Common myeloid progenitor, CD34-positive (primary cell): ENCODE results near the gene CAMK1D.
A peak's percentile ranks its signal among the peaks of the same experiment; 100 is the strongest.

Experiments
- CTCF ChIA-PET: fragments of 350-600 bp; sonication (Branson Sonifier 250); formaldehyde crosslinking; loops from one replicate; lab custom pipeline; 2021; ENCODE audit warnings: antibody characterized with exemption; lab: Charles Lee
- POLR2A ChIA-PET: fragments of 350-600 bp; sonication (Branson Sonifier 250); formaldehyde crosslinking; loops from one replicate; lab custom pipeline; 2021; ENCODE audit warnings: antibody characterized with exemption; lab: Charles Lee
- DNase-seq, 3 donors: peaks; one replicate each; pipeline versions ENCODE4 v3.0.0 to v3.0.0-alpha.2; 2013
- H3K27ac ChIP-seq, 2 experiments: 1 replicate in 1 of 2; 2 replicates in 1 of 2; pipeline ENCODE4 v1.7.0; 2013; ENCODE audit warnings: inconsistent platforms in 2 of 2, low read length in 2 of 2, mild to moderate bottlenecking in 2 of 2, low read depth in 1 of 2, moderate library complexity in 1 of 2; ENCODE audit not compliant: severe bottlenecking in 2 of 2, insufficient read depth in 1 of 2, poor library complexity in 1 of 2
- H3K27me3 ChIP-seq, 5 experiments: replicated peaks in 2 of 5; 1 replicate in 3 of 5; 2 replicates in 2 of 5; pipeline versions ENCODE4 v1.6.1 to v1.7.0; 2013; ENCODE audit warnings: low read length in 4 of 5, mild to moderate bottlenecking in 2 of 5, moderate library complexity in 2 of 5, inconsistent platforms in 1 of 5; ENCODE audit not compliant: insufficient read depth in 5 of 5, control insufficient read depth in 4 of 5
- H3K36me3 ChIP-seq, 4 experiments: 1 replicate in 2 of 4; 2 replicates in 2 of 4; pipeline versions ENCODE4 v1.6.1 to v1.7.0; 2013; ENCODE audit warnings: low read length in 3 of 4, control low read depth in 1 of 4, mild to moderate bottlenecking in 1 of 4; ENCODE audit not compliant: control insufficient read depth in 4 of 4, insufficient read depth in 4 of 4
- H3K4me1 ChIP-seq, 4 experiments: 1 replicate in 3 of 4; 2 replicates in 1 of 4; pipeline versions ENCODE4 v1.6.1 to v1.7.1; 2013; ENCODE audit warnings: low read length in 3 of 4, mild to moderate bottlenecking in 3 of 4, control low read depth in 1 of 4, inconsistent platforms in 1 of 4, moderate library complexity in 1 of 4; ENCODE audit not compliant: control insufficient read depth in 4 of 4, insufficient read depth in 4 of 4; ENCODE audit errors: control extremely low read depth in 1 of 4
- H3K4me3 ChIP-seq, 7 experiments: 1 replicate in 4 of 7; 2 replicates in 3 of 7; pipeline versions ENCODE4 v1.5.1 to v1.7.0; 2013; ENCODE audit warnings: mild to moderate bottlenecking in 7 of 7, low read length in 6 of 7, moderate library complexity in 6 of 7, inconsistent platforms in 2 of 7, low read depth in 2 of 7, control low read depth in 1 of 7; ENCODE audit not compliant: insufficient read depth in 4 of 7, control insufficient read depth in 1 of 7; ENCODE audit errors: extremely low read depth in 1 of 7
- H3K9me3 ChIP-seq, 5 experiments: 1 replicate in 4 of 5; 2 replicates in 1 of 5; pipeline versions ENCODE4 v1.6.1 to v1.7.1; 2013; ENCODE audit warnings: low read length in 4 of 5, mild to moderate bottlenecking in 2 of 5, inconsistent platforms in 1 of 5, low read depth in 1 of 5, moderate library complexity in 1 of 5; ENCODE audit not compliant: control insufficient read depth in 4 of 5, insufficient read depth in 2 of 5; ENCODE audit errors: control extremely low read depth in 1 of 5
- WGBS: methylation state at CpG from one replicate; pipeline ENCODE4 v1.1.5; 2013; ENCODE audit not compliant: insufficient coverage; 5-methylcytosine and 5-hydroxymethylcytosine counted together

CAMK1D gene

DNA sequence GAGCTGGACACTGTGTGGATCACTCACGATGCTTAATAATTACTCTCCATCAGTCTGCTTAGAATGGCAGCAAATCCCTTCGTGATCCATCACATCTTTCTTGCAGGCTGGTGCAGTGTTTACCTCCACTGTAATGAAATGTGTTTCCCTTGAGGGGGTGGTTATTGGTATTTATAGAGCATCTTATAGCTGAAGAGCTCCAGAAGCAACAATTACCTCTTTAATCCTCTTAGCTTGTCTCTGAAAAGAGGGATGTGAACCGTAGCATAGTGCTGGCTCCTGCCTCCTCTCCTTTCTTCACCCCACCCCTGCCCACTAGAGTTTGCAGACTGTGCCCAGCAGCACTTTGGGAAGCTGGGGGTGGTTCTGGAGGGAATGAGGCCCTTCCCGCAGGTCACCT, 132.6 kb downstream of the CAMK1D start:
- CTCF ChIA-PET, result interaction anchor here (1.1 kb wide), 1 partner anchor 226 kb away, joined by 3 read pairs; no protein-coding TSS in a partner anchor
- no peak overlapping the region for H3K27ac ChIP-seq
- peaks cover 0 to 26% (median 17%) of the 10 kb centered on the region in 4 experiments for H3K4me1 ChIP-seq
- H3K9me3 ChIP-seq, result peaks cover 0 to 1% (median 0%) of the 10 kb centered on the region in 5 experiments
- H3K27me3 ChIP-seq, result no peaks in the 10 kb centered on the region
- no peak for DNase-seq
- POLR2A ChIA-PET, result no interaction called here
- peaks cover 0 to 1% (median 0%) of the 10 kb centered on the region in 4 experiments for H3K36me3 ChIP-seq
- WGBS, result no CpG with 5 or more reads among the region's 4 CpGs
- H3K4me3 ChIP-seq, result peak overlapping the region in 3 of 7 experiments; percentile 56 to 72 (median 56)

DNA sequence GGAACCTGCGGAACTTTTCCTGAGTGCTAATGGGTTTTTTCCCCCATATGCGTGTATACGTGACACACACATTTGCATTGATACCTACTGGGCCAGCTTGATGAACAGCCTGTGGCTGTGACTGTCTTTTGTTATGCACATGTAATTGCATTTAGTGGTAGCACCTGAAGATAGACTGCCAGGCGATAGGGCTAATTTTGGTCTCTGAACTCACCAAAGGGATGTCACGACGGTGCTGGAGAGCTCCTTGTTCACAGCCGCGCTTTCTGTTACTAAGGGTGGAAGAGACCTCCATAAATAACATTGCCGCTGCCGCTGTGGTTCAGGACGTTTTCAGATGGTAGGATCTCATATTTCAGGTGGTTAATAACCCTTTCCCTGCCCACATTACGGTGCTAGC, 133.2 kb downstream of the CAMK1D start:
- Histone ChIP-seq H3K9me3 (peaks cover 0 to 1% (median 0%) of the 10 kb centered on the region in 5 experiments), H3K4me1 (peaks cover 0 to 26% (median 17%) of the 10 kb centered on the region in 4 experiments), H3K27me3 (no peaks in the 10 kb centered on the region), H3K27ac (no peak overlapping the region), H3K4me3 (peak overlapping the region in 5 of 7 experiments; percentile 20 to 72 (median 56)), H3K36me3 (no peaks in the 10 kb centered on the region)
- peak in 2 of 3 donors; percentile 56 to 71 for DNase-seq
- POLR2A ChIA-PET, result no interaction called here
- 13% methylated on average over 10 of the region's 12 CpGs for whole genome bisulfite sequencing
- CTCF ChIA-PET, result interaction anchor here (1.1 kb wide), 1 partner anchor 225 kb away, joined by 3 read pairs; no protein-coding TSS in a partner anchor

DNA sequence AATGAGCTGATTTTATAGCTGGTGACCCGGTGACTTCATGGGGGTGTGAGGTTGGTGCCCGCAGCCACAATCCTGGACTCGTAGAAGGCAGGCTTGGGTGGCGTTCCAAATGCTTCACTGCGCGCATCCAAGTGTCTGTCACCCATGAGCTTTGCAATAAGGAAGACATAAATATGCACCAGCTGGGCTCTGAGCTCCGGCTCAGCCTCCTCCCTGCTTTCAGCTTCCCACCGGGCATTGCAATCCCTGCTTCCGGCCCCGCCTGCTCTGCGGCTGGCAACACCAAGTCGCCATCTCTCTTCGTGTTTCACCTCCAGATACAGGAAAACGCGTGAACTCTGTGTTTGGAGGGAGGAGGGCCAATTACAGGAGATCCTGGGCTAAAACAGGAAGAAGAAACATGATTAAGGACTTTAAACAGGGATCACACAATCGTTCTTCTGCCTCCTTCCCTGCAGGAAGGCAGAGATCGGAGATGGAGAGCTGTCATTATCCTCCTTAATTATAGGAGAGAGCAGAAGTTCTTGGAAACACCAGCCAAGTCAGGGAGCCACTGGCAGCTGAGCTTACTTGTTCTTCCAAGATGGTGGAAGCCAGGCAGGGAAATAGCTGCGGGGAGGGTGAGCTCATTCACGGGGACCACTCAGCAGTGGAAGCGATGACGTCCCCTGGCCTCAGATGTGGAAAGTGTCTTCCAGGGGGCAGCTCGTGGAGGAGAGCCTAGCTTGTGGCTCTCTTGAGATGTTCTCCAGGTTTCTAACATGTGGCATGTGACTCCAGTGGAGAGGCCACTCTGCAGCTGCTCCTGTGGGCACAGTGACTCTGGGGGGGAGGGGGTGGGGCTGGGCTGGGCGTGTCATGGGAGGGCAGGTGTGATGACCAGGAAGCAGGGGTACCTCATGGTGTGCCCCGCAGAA, 134.9 kb downstream of the CAMK1D start:
- CTCF ChIA-PET, result interaction anchor here (1.5 to 1.8 kb wide), 2 partner anchors 12 to 34 kb away, joined by 3 to 4 read pairs; no protein-coding TSS in a partner anchor
- no peak overlapping the region for H3K4me3 ChIP-seq
- H3K27ac ChIP-seq, result no peak overlapping the region

DNA sequence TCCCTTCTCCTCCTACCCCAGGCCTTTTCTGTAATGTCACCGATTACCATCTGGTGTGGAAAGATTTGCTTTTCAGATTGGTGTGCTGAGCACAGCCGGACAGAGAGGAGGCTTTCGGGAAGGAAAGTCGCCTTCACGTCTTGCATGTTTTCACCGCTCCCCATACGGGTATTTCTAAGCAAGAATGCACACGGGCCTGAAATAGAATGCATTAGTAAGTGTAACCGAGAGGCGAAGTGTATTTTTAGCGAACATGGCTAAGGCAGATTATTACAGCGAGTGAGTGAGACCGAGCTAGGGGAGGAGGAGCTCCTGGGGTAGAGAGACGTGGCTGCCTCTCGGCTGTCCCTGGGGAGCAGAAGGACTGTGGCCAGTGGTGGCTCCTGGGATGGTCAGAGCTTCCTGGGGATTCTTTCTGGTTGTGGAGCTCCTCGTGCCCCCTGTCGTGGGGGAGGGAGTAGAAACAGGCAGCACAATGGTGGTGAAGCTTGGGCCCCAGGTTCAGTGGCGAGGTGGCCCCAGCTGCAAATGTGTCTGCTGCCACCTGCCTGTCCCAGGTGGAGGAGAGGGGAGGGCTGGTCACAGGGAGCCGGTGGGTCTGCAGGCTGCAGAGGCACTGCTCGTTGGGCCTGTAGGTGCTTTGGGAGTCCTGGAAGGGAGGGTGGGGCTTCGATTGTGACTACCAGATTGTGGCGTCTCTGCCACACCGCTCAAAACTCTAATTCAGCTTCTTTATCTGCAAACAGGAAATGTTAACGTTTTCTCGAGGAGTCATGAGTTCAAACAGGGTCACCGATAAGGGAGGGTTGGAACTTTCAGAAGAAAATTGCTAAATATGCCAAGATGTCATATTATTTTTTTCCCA, 135.8 kb downstream of the CAMK1D start:
- DNase-seq, result peak in 1 of 3 donors; percentile 40
- Histone ChIP-seq H3K27me3 (no peaks in the 10 kb centered on the region), H3K4me3 (no peak overlapping the region), H3K9me3 (peaks cover 0 to 1% (median 0%) of the 10 kb centered on the region in 5 experiments), H3K27ac (no peak overlapping the region), H3K4me1 (peaks cover 0 to 20% (median 14%) of the 10 kb centered on the region in 4 experiments), H3K36me3 (peaks cover 0 to 2% (median under 1%) of the 10 kb centered on the region in 4 experiments)
- CTCF ChIA-PET, result interaction anchor here (0.7 to 1.8 kb wide), 4 partner anchors 13 to 147 kb away, joined by 3 to 4 read pairs (median 3); no protein-coding TSS in a partner anchor
- POLR2A ChIA-PET, result no interaction called here
- 86% methylated on average over 20 of the region's 26 CpGs for WGBS

More for the DNA sequence above, 134.9 kb downstream of the CAMK1D start:
- peaks cover 0 to 1% (median 0%) of the 10 kb centered on the region in 5 experiments for H3K9me3 ChIP-seq
- H3K4me1 ChIP-seq, result peaks cover 0 to 26% (median 17%) of the 10 kb centered on the region in 4 experiments
- no peak for DNase-seq
- no peaks in the 10 kb centered on the region for H3K27me3 ChIP-seq
- POLR2A ChIA-PET, result no interaction called here
- WGBS, result 91% methylated on average over 17 of the region's 24 CpGs
- H3K36me3 ChIP-seq, result peaks cover 0 to 2% (median under 1%) of the 10 kb centered on the region in 4 experiments

DNA sequence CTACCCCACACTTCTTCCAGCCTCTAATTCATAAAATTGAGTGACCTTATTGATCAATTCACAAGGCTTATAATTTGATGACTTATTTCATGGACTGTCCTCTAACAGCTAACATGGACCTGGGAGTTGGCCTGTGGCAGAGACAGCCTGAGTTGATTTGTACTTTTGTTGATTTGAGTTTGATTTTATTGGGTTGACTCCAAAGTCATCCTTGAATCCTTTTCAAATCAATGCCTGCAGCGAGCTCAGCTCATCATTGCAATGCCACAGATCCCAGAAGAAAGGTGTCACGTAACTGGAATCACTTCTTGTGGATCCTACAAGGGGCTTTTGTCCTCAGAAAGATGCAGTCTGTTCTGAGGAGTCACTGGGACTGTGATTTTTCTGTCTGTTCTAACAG, 138.0 kb downstream of the CAMK1D start:
- Histone ChIP-seq H3K4me3 (no peak overlapping the region), H3K36me3 (peaks cover 0 to 2% (median under 1%) of the 10 kb centered on the region in 4 experiments), H3K4me1 (peaks cover 0 to 16% (median 11%) of the 10 kb centered on the region in 4 experiments), H3K27me3 (no peaks in the 10 kb centered on the region), H3K9me3 (no peaks in the 10 kb centered on the region), H3K27ac (no peak overlapping the region)
- no peak for DNase-seq
- WGBS, result 83% methylated on average over 1 of the region's 2 CpGs
- ChIA-PET POLR2A (no interaction called here), CTCF (no interaction called here)

DNA sequence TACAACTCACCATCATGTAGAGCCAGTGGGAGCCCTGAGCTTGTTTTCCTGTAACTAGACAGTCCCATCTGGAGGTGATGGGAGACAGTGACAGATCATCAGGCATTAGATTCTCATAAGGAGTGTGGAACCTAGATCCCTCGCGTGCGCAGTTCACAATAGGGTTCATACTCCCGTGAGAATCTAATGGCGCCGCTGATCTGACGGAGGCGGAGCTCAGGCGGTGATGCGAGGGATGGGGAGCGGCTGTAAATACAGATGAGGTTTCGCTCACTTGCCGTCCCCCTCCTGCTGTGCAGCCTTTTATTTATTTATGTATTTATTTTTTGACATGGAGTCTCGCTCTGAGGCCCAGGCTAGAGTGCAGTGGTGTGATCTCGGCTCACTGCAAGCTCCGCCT, 139.3 kb downstream of the CAMK1D start:
- H3K4me1 ChIP-seq, result peaks cover 0 to 12% (median 6%) of the 10 kb centered on the region in 4 experiments
- 98% methylated on average over 11 of the region's 16 CpGs for WGBS
- no peaks in the 10 kb centered on the region for H3K9me3 ChIP-seq
- H3K27me3 ChIP-seq, result no peaks in the 10 kb centered on the region
- POLR2A ChIA-PET, result no interaction called here
- H3K27ac ChIP-seq, result no peak overlapping the region
- peaks cover 0 to 2% (median 2%) of the 10 kb centered on the region in 4 experiments for H3K36me3 ChIP-seq
- DNase-seq, result no peak
- no peak overlapping the region for H3K4me3 ChIP-seq
- CTCF ChIA-PET, result no interaction called here
